H4 (cell line): ENCODE measurements around the gene TFR2. TPM values are rescaled to one million over a fixed set of nuclear protein-coding genes. Genes with fewer than 3 reads are reported as not detected.

Experiments
- DNase-seq: peaks from one replicate; pipeline ENCODE4 v3.0.0-alpha.2; 2015; ENCODE audit warnings: low spot score
- total RNA-seq: library from RNA; depleted of rRNA; stranded (reverse); fragments of >200 nt; shearing (Covaris generic); gene quantifications from 2 replicates; pipeline ENCODE4 v1.2.3, GENCODE V29; 2014

Gene TFR2
- total RNA-seq, 1 experiment from 2014 or later: 0.25 TPM

DNA sequence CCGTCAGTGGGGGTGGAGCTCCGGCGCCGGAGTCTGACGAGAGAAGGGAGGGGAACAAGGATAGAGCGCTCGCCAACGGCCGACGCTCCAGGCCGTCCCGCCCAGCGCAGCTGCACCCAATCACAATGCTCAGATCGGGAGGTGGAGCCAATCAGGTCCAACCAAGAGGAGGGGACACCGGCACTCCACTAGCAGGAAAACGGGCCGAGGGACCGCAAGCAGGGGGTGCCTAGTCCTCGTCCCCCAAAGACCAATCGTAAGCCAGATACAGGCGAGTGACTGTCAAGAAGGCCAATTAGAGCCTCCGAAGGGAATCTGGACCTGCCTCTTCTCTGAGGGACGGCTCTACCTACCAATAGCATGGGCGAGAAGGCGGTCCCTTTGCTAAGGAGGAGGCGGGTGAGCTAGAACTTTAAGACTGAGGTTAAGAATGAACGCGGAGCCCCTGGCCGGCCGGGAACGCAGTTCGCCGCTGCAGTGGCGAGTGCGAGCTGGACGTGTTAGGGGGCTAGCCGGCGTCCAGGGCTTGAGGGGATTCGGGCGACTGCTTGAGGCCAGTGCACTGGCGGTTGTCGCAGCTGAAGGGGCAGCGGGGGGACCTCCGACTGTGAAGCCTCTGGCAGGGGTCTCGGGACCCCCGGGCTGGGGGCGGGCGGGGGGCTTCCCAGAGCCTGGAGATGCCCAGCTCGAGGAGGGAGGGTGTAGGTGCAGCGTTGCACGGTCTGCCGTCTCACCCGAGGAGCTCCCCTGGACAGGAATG is 54.9 kb downstream of the TFR2 start, which contains the start of gene FBXO24:
Gene FBXO24, plus strand, starts transcription at position 63 of the 760 bp plus-strand sequence. Its CDS starts 298 bp downstream, at position 361.
- DNase-seq: peak; percentile 100

DNA sequence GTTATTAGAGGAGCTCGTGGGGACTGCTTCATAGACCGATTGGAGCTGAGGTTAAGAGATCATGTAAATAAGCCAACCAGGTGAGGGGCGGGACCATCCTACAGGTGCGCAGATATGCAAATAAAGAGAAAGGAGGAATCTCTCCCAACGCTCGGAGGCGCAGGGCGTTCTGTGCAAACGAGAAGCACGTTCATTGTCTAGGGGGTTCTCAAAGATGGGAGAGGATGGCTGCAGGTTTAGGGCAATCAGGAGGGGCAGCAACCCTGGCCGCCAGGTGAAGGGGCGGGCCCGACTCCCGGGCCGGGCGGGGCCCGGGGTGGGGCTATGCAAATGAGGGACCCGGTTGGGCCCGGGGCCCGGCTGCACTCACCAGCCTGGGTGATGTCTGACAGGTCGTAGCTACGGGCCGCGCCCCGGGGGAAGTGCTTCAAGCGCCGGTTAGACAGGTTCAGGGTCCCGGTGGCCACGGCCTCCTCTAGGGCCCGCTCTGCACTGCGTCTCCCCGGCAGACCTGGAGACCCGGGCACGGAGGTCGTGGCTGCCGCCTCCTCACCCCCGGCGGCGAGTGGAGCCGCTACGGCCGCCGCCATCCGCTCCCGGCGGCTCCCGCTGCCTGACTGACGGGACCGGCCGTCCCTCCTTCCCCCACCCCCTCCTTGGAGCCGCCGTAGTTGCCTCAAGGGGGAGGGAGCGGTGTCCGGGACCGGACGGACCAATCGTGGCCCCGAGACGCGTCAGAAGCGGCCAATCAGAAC is 55.7 kb downstream of the TFR2 start, which contains the start of gene LRCH4:
Gene LRCH4, minus strand, starts transcription at position 619 of the 755 bp plus-strand sequence. Its CDS starts 29 bp downstream, at position 590.
- DNase-seq: no peak

DNA sequence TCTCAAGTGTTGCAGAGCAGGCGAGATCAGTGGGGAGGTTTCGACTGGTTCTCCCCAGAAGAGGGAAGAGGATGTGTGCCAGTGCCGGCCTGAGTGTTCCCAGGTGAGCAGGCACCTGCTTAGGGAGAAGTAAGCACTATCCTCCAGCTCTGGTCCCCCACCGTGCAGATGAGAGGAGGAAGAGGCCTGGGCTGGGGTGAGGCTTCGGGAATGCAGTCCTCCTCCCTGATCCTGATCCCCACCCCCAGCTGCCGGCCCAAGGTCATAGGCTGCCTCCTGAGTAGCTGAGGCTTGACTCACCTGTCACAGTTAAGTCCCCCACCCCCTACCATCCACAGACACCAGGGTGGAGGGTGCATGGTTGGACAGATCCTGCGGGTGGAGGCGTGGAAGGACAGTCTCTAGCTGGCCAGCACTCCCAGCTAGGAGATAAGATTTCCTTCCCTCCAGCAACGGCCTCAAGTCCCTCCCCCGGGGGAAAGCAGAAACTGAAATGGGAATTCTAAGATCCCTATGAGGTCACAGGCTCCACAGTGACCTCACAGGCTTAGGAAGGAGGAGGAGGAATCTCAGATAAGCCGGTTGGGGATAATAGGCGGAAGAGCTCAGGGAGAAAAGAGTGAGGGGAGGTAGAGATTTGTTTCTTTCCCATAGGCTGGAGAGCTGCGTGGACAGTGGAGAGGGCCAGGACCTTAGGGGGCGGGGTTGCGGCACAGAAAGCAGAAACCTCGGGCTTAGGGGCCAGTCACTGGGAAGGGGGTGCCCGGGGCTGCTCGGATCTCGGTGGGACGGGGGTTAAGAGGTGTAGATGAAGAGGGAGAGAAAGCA is 56.5 kb downstream of the TFR2 start:
- DNase-seq: no peak

DNA sequence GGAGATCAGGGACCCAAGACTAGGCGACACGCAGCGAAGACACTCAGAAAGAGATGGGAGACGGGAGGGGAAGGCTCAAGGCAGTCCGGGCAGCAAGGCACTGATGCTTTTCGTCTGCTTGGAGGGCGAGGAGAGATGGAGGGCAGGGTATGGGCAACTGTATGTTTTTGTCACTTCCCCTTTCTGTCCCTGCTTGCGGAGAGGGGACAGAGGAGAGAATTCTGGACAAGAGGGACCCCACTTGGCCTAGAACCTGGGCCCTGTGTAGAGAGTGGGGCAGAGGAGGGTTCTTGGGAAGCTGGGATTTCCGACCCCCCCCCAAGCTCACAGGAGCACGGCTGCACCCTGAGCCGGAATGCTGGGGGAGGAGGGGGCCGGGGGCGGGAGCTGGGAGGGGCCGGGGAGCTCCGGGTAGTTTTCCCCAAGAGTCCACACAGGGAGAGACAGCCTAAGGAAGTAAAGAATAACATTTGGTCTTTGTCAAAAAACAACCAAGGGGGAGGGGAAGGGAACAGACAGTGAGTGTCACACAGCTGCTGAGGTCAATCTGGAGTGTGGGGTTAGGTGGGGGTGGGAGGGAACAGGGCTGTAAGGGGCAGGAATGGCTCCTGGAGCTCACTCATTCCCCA is 57.2 kb downstream of the TFR2 start:
- DNase-seq: no peak

DNA sequence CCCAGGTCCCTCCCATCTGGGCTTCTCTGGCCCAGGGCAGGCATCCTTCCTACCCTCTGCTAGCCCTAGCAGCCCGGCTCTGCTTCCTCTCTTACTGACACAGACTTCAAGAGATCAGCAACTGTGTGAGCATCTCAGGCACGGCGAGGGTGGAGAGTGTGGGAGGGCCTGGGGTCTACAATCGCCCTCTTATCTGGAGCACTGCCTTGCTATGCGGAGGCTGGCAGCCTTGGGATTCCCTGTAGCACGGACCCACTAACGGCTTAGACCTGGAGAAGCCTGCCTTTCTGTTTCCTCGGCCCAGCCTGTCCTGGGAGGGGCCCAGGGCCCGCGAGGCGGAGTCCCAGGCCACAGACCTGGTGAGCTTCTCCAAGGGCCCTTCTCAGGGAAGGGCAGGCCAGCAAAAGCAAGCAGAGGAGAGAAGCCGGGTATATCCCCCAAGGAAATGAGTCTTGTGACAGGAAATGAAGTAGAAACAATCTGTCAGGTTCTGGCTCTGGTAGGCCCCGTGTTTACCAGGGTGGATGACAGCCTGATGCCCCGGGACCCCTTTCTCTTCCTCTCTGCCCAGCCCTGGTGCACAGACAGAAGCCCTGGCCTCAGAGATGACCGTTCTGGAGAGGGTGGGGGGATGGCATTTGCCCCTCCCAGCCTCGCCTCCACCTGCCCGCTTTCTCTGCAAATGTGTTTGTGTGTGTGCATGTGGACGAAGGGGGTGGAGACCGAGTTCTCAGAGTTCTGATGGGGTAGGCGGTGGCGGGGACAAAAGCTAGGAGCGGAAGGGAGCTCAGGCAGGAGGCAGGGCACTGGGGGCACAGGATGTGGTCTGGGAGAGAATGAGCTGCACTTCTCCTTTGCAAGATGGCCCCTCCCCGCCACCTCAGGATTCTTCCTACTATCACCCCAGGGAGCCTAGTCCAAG is 58.0 kb downstream of the TFR2 start:
- no peak for DNase-seq

DNA sequence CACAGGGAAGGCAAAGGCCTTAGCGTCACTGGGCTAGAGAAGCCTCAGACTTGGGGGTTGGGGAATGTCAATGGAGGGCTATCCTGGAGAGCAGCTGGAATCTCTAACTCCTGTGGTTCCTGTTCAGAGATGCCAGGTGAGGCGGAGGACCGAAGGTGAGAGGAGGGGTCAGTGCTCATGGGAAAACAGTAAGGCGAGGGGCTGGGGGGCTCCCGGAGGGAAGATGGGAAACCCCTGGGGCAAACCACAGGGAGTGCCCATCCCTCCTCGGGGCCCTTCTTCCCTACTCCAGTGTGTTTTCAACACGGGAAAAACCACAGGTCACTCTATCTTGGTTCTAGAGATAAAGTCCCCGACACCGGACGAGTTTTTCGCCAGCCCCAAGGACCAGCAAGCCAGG is 58.7 kb downstream of the TFR2 start:
- no peak for DNase-seq

DNA sequence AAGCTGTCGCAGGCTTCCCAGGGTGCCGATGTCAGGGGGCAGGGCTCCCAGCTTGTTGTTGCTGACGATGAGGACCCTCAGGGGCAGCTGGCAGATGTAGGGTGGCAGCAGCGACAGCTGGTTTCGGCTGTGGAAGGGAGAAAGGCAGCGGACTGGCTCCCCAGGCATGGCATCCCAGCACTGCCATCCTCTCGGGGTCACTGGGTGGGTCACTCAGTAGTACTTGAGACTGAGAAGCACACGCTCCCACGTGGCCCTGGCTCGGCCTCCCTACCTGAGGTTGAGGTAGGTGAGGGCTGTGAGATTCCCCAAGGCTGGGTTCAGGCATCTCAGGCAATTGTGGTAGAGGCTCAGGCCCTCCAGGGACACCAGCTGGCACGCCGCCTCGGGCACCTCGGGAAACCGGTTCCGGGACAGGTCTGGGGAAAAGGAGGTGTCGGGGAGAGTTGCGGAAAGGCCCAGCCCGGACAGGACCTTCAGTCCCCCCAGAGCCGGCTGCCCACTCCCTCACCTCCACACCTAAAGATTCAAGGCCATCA is 59.2 kb downstream of the TFR2 start:
- no peak for DNase-seq

DNA sequence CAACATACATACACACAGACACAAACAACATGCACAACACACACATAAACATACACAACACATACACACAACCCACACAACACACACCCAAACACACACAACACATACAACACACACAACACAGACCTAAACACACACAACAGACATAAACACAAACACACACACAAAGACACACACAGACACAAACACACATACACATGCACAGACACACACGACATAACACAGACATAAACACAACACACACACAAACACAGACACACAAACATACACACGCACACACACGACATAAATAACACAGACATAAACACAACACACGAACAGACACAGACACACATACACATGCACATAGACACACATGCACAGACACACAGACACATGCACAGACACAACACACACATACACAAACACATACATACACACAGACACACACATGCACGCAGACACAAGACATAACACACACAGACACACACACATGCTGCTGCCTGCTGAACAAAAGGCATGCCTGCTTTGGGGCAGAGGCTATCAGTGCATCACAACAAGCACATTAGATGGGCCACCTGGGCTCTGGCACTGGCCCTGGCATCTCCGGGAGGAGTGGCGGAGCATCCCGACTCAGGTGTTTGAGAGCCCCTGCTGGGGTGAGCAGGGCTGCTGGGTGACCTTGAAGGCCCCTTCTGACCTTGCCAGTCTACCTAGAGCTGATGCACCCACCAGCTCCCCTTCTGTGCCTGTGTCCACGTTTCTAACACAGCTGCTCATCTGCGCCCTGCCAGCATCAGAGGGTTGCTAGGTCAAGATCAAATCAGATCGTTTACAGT is 60.7 kb downstream of the TFR2 start:
- no peak for DNase-seq

DNA sequence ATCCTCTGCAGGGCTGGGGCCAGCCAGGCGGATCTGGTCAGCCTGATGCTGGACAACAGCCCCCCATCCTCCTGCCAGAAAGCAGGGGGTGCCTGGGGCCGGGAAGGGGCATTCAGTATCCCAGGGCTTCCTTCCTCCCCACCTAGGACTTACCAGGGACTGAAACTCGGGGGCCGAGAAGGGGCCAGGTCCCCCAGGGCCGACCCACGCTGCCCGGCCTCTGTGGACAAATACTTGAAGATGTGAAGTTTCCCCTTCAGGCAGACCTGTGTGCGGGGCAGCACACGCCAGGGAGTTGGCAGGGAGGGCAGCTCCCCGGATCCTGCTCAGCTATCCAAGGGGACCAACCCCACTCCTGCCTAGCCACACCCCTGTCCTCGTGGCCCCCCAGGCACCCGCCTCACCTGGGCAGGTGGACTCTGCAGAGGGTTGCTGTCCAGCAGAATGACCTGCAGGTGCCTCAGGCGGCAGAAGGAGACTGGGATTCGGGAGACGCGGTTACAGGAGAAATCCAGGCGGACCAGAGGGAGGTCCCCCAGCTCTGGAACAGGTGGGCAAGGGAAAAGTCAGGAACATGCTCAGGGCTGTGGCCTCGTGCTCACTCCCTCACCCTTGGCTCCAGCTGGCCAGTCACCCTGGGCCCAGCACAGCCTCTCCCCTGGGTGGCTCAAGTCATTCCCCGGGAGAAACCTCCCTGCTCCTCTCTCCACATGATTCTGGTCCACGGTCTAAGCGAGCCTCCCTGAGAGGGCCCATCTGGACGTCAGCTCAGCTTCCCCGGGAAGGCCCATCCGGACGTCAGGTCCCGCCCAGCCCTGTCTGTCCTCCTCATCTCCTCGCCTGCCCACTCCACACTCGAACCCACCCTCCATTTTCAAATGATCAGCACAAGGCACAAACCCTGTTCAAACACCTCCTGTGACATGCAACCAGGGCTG is 62.8 kb downstream of the TFR2 start:
- DNase-seq: no peak

DNA sequence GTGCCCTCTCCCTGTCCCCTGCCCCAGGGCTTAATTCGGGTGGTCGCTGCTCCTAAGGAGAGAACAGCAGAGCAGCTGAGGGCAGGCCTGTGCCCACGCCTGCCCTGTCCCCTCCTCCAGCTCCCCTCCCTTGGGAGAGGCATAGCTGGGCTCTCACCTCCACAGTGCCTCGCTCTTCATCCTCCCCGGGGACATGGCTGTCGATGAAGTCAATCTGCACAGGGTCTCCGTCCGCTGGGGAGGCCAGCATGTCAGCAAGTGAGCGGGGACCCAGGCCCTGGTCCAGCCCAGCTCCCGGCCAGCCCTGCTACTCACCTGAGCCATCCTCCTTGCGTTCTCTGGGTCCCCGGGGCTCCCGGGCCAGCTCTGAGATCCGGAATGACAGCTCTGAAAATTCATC is 63.8 kb downstream of the TFR2 start:
- no peak for DNase-seq

DNA sequence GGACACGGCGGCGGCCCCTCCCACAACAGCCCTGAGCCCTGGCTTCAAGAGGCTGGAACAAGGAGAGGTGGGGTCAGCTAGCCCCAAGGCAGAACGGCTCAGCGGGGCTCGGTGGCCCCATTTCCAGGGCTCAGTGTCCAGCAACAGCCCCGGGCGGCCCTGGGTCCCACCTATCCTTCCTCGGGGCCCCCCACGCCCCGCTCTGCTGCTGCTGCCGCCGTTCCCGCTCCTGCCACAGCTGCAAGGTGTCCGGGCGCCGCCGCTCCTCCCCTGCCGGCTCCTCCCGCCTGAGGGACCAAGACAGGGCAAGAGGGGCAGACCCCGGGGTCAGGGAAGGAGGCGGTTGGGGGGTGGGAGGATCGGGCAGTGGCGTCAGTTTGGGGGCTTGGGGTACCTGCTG is 64.2 kb downstream of the TFR2 start:
- no peak for DNase-seq

DNA sequence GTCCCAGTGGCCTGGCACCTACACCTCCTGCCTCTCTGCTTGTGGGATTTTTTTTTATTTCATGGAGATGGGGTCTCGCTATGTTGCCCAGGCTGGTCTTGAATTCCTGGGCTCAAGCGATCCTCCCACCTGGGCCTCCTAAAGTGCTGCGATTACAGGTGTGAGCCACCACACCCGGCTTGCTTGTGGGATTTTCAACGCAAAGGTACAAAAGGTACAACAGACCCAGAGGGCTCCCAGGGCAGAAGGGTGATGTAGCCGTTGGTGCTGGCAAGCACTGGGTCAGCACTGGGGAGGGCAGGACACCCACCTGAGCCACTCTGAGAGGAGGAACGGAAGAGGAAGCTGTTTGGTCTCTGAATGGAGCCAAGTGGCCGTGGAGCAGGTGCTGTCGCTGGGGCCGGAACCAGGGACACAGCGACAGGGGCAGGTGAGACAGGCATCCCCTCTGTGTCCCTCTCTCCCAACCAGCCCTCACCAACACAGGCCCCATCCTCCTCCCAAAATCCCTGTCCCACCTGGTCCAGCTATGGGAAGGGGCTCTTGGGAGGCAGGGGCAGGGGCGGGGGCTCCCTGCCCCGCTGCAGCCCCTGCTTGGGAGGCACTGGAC is 64.9 kb downstream of the TFR2 start:
- no peak for DNase-seq

DNA sequence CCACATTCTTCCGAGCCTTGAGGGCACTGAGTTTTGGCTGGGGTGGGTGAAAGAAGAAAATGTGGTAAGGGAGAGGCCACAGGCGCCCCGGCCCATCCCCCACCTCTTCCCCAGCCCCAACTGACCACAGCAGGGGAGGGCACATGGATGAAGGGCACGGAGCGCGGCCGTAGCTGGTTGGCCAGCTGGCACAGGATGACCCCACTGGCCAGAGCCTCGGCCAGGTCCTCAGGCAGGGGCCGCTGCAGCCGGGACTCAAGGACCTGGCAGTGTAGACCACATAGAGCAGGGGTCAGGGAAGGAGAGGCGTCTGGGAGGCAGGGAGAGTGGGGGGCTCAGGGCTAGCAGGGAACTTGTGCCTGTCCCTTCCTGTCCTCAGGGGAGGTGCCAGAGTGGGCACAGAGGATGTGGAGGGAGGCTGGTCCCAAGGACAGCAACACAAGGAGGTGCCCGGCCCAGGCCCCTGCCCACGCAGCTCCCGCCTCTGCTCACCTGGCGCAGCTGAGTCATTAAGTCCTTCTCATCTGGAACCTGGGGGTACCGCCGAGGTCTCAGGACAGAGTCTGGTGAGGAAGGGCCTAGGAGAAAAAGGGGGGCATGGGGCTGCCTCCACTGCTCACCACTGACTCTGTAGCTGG is 65.5 kb downstream of the TFR2 start:
- DNase-seq: no peak

DNA sequence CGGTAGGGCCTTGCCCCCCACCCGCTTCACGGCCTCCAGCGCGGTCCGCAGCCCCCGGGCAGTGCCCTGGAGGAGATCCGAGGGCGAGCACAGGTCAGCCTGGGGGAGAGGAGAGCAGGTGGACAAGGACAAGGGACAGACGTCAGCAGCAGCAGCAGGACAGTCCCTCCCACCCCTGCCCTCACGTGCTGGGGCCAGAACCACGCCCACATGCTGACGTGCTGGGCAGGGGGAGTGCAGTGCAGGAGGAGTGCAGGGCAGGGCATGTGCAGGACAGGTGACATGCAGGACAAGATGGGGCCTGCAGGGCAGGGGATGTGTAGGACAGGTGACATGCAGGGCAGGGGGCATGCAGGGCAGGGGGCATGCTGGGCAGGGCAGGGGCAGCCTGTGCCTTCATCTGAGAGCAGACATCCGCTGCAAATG is 66.1 kb downstream of the TFR2 start:
- DNase-seq: no peak

DNA sequence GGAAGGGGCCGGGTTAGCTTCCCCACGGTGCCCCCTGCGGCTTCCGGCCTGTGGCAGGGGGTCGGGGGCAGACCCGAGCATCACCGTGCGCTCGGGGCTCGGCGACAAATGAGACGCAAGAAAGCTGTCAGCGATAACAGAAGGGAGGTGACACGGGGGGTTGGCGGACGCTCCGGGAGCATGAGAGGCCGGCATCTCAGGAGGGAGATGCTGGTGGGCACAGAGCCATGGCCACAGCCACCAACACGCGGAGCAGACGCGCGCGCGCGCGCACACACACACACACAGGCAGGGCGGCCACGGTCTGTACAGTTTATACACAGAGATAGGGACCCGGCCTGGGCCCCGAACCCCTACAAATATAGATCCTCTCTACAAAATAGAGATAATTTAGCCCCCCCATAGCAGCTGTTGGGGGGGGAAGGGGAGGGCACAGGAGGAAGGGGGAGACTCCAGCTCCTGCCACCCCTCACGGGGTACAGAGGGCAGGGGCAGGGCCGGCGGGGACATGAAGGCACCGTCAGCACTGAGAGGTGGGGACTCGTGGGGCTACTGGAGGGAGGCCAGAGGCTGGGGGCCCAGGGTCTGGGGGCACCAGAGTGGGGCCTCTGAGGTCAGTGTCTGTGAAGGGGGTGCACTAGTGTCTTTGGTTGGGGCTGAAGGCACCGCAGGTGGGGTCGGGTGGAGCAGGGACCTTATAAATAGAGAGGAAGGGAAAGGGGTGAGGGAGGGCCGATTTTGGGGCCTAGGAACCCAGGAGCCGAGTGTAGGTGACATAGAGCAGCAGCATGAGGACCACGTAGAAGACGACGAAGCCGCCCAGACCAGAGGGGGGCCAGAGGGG is 66.8 kb downstream of the TFR2 start:
- DNase-seq: no peak

DNA sequence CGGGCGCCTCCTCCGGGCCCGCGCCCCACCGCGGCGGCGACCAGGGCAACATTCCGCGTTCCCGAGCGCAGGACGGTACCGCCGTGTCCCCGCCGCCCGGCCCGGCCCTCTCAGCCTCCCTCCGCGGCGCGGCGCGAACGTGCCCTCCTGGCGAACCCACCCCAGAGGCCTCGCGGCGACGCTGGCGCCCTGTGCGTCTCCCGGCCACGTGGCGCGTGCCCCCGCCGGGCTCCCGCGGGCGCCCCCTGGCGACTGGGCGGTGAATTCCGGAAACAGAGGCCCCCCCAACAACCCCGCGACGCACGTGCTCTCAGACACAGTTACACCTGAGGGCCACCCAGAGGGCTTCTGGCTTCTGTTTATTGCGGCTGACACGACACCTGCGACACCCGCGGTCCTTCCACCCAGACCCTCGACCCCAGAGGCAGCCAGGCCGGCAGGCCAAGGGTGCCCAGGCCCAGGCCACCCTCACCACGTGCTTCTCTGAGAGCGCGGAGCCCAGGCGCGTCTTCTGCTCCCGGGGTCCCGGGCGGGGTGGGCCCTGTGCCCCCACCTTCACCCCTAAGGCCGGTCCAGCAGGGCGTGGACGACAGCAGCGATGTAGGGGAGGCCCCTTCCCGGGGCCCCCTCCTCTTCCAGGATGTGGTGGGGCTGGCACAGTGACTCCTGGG is 67.5 kb downstream of the TFR2 start, which contains the start of gene SAP25:
Gene SAP25, minus strand, starts transcription at position 210 of the 671 bp plus-strand sequence. Its CDS starts 158 bp downstream, at position 52.
- no peak for DNase-seq
